ENCODE data around the gene ESM1.
A peak's percentile ranks its signal among the peaks of the same experiment; 100 is the strongest.

The ESM1 gene

GRCh38 chr5:54942064-54942778, 43.2 kb downstream of the ESM1 start:
- H3K4me3 ChIP-seq (ENCODE audit: low read depth, low read length) = no peak overlapping the region
- peak; percentile 12 for DNase-seq
- no peak overlapping the region for H3K27ac ChIP-seq
- H3K36me3 ChIP-seq (replicated peaks) = no peaks in the 10 kb centered on the region
- in situ Hi-C loops (cut with HindIII; ENCODE audit: low pct_ligation_motif_present, low sequenced_read_pairs) = no loop called here
- TF ChIP-seq, protein P1, sequence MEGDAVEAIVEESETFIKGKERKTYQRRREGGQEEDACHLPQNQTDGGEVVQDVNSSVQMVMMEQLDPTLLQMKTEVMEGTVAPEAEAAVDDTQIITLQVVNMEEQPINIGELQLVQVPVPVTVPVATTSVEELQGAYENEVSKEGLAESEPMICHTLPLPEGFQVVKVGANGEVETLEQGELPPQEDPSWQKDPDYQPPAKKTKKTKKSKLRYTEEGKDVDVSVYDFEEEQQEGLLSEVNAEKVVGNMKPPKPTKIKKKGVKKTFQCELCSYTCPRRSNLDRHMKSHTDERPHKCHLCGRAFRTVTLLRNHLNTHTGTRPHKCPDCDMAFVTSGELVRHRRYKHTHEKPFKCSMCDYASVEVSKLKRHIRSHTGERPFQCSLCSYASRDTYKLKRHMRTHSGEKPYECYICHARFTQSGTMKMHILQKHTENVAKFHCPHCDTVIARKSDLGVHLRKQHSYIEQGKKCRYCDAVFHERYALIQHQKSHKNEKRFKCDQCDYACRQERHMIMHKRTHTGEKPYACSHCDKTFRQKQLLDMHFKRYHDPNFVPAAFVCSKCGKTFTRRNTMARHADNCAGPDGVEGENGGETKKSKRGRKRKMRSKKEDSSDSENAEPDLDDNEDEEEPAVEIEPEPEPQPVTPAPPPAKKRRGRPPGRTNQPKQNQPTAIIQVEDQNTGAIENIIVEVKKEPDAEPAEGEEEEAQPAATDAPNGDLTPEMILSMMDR (IDR thresholded peaks at IDR 0.05; ENCODE audit: low read depth, low read length, missing control alignments) = no peak
- H3K27me3 ChIP-seq (replicated peaks) = no peaks in the 10 kb centered on the region

GRCh38 chr5:54936201-54936600, 49.2 kb downstream of the ESM1 start:
- no peaks in the 10 kb centered on the region for H3K36me3 ChIP-seq (replicated peaks)
- H3K27ac ChIP-seq = no peak overlapping the region
- TF ChIP-seq, protein P1 (IDR thresholded peaks at IDR 0.05; ENCODE audit: low read depth, low read length, missing control alignments) = no peak
- H3K27me3 ChIP-seq (replicated peaks) = peaks cover 4% of the 10 kb centered on the region
- DNase-seq = no peak
- no peak overlapping the region for H3K4me3 ChIP-seq (ENCODE audit: low read depth, low read length)
- in situ Hi-C loops (cut with HindIII; ENCODE audit: low pct_ligation_motif_present, low sequenced_read_pairs) = no loop called here

GRCh38 chr5:54932789-54933188, 52.6 kb downstream of the ESM1 start:
- Histone ChIP-seq H3K27me3 (replicated peaks) (peaks cover 4% of the 10 kb centered on the region), H3K4me3 (ENCODE audit: low read depth, low read length) (no peak overlapping the region), H3K27ac (no peak overlapping the region), H3K36me3 (replicated peaks) (no peaks in the 10 kb centered on the region)
- TF ChIP-seq, protein P1 (IDR thresholded peaks at IDR 0.05; ENCODE audit: low read depth, low read length, missing control alignments) = no peak
- in situ Hi-C loops (cut with HindIII; ENCODE audit: low pct_ligation_motif_present, low sequenced_read_pairs) = no loop called here
- no peak for DNase-seq

DNA sequence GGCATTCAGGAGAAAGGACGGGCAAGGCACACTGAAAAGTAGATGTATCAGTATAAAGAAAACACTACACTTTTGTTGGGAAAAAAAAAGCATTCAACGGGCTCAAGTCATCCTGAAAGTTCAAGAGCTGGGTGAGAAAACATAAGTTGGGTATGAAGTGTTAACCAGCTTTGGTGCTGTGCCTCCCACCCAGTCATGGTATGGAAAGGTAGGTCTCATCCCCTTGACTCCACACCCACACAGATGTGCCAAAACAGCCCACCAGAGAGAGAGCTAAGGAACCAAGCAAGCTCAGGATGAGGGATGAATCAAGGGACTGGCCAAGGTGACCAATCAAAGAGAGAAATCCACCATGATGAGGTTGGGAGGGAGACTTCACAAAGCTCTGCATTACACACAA, 54.7 kb downstream of the ESM1 start:
- in situ Hi-C loops (cut with HindIII; ENCODE audit: low pct_ligation_motif_present, low sequenced_read_pairs) = no loop called here

More for the DNA sequence above, 54.7 kb downstream of the ESM1 start:
- H3K4me3 ChIP-seq (ENCODE audit: low read depth, low read length) = no peak overlapping the region
- no peak for DNase-seq
- peaks cover 4% of the 10 kb centered on the region for H3K27me3 ChIP-seq (replicated peaks)
- no peaks in the 10 kb centered on the region for H3K36me3 ChIP-seq (replicated peaks)
- TF ChIP-seq, protein P1 (IDR thresholded peaks at IDR 0.05; ENCODE audit: low read depth, low read length, missing control alignments) = no peak
- H3K27ac ChIP-seq = no peak overlapping the region

Data from brain microvascular endothelial cell (primary cell).